Transverse colon (tissue), 4 donors: ENCODE measurements around the gene GLA. TPM values are rescaled to one million over a fixed set of nuclear protein-coding genes. Genes with fewer than 3 reads are reported as not detected.

Experiments
- DNase-seq: peaks from one replicate; pipeline ENCODE4 v3.0.0-alpha.2; 2019
- H3K27ac ChIP-seq, 4 donors: fragments of 200-600 bp; sonication (generic); 2 replicates each; pipeline ENCODE4 v1.5.1; 2016 to 2018; ENCODE audit warnings: inconsistent platforms in 4 of 4
- H3K27me3 ChIP-seq: fragments of 200-600 bp; sonication (generic); 2 replicates; pipeline ENCODE4 v1.5.1; 2017; ENCODE audit warnings: inconsistent platforms
- H3K36me3 ChIP-seq, 4 donors: fragments of 200-600 bp; sonication (generic); 2 replicates each; pipeline ENCODE4 v1.5.1; 2017 to 2019; ENCODE audit warnings: inconsistent platforms in 4 of 4
- H3K4me1 ChIP-seq, 4 donors: fragments of 200-600 bp; sonication (generic); 2 replicates each; pipeline ENCODE4 v1.5.1; 2017 to 2020; ENCODE audit warnings: inconsistent platforms in 4 of 4
- H3K4me3 ChIP-seq, 4 donors: fragments of 200-600 bp; sonication (generic); 1 replicate in 1 of 4; 2 replicates in 3 of 4; pipeline versions ENCODE4 v1.5.1 to v1.6.1; 2017 to 2019; ENCODE audit warnings: inconsistent platforms in 4 of 4
- H3K9me3 ChIP-seq, 2 donors: fragments of 200-600 bp; sonication (generic); 2 replicates each; pipeline ENCODE4 v1.5.1; 2017 to 2019; ENCODE audit warnings: inconsistent platforms in 2 of 2
- CTCF ChIP-seq, 5 experiments: fragments of 200-600 bp in 3 of 5; fragments of 450-650 bp in 2 of 5; sonication (generic) in 3 of 5; IDR thresholded peaks; 1 replicate in 2 of 5; 2 replicates in 3 of 5; pipeline ENCODE4 v1.5.1; 2016 to 2017; ENCODE audit warnings: antibody characterized with exemption in 5 of 5, inconsistent platforms in 3 of 5, mild to moderate bottlenecking in 2 of 5, moderate library complexity in 1 of 5
- EP300 ChIP-seq: sonication (generic); formaldehyde crosslinking; IDR thresholded peaks from one replicate; pipeline ENCODE4 v1.6.1; 2017; ENCODE audit warnings: antibody characterized with exemption, low read depth
- POLR2A ChIP-seq: fragments of 450-650 bp; IDR thresholded peaks from one replicate; pipeline ENCODE4 v1.6.1; 2016; ENCODE audit warnings: antibody characterized with exemption, mild to moderate bottlenecking, moderate library complexity
- POLR2AphosphoS5 ChIP-seq, 3 donors: sonication (generic); formaldehyde crosslinking; IDR thresholded peaks; one replicate each; pipeline ENCODE4 v1.6.1; 2016; ENCODE audit warnings: antibody characterized with exemption in 3 of 3
- WGBS, 2 donors: methylation state at CpG; one replicate each; pipeline ENCODE4 v1.1.5; 2018; ENCODE audit warnings: low coverage in 1 of 2; 5-methylcytosine and 5-hydroxymethylcytosine counted together
- in situ Hi-C, 4 donors: fragments of 200-750 bp; cut with MboI; loops; one replicate each; pipeline versions ENCODE4 v1.15.0 to v1.15.1; 2017; ENCODE audit warnings: low sequenced_read_pairs in 3 of 4, low pct_ligation_motif_present in 1 of 4, low pct_unique_long_range_greater_than_20kb in 1 of 4
- intact Hi-C: fragments of 100-400 bp; cut with DNase I; formaldehyde crosslinking; loops from one replicate; pipeline ENCODE4 v1.15.1; 2023; ENCODE audit warnings: low total_unique reads
- total RNA-seq, 4 donors: library from RNA; depleted of rRNA; stranded (reverse); fragments of >200 nt; gene quantifications; one replicate each; pipeline ENCODE4 v1.1.0, GENCODE V29; 2016

The GLA gene
- total RNA-seq, 4 donors from 2014 or later = 1.4 to 20.8 (median 13.5) TPM

- no peak overlapping the region for H3K4me3 ChIP-seq
- no peaks in the 10 kb centered on the region for H3K36me3 ChIP-seq
- in situ Hi-C loops = no loop called here
- intact Hi-C loops = no loop called here
- no peak overlapping the region for H3K27ac ChIP-seq
- no peaks in the 10 kb centered on the region for H3K9me3 ChIP-seq
- no peaks in the 10 kb centered on the region for H3K27me3 ChIP-seq
- 100% methylated on average over 1 of the region's 1 CpG; no CpG with 5 or more reads in 1 of the 2 donors for WGBS, 2 donors
- no peak for DNase-seq
- TF ChIP-seq POLR2AphosphoS5 (IDR thresholded peaks at IDR 0.05) (no peak), CTCF (IDR thresholded peaks at IDR 0.05) (no peak), POLR2A (no peak), EP300 (no peak)
- H3K4me1 ChIP-seq = no peaks in the 10 kb centered on the region
Observed at GRCh38 chrX:101365301-101365795, 42.4 kb downstream of the GLA start.

- Histone ChIP-seq H3K9me3 (no peaks in the 10 kb centered on the region), H3K27me3 (no peaks in the 10 kb centered on the region), H3K36me3 (no peaks in the 10 kb centered on the region), H3K27ac (no peak overlapping the region), H3K4me3 (no peak overlapping the region), H3K4me1 (no peaks in the 10 kb centered on the region)
- in situ Hi-C loops = no loop called here
- intact Hi-C loops = no loop called here
- no peak for DNase-seq
- TF ChIP-seq POLR2AphosphoS5 (IDR thresholded peaks at IDR 0.05) (no peak), CTCF (IDR thresholded peaks at IDR 0.05) (no peak), POLR2A (no peak), EP300 (no peak)
Observed at GRCh38 chrX:101362757-101363156, 45.0 kb downstream of the GLA start.

- 82% methylated on average over 3 of the region's 3 CpGs; no CpG with 5 or more reads in 1 of the 2 donors for WGBS, 2 donors
- in situ Hi-C loops = no loop called here
- no peak for DNase-seq
- TF ChIP-seq CTCF (IDR thresholded peaks at IDR 0.05) = no peak
- no peak for TF ChIP-seq POLR2AphosphoS5 (IDR thresholded peaks at IDR 0.05)
- no peak for TF ChIP-seq EP300
- no peak for TF ChIP-seq POLR2A
- Histone ChIP-seq H3K27me3 (no peaks in the 10 kb centered on the region), H3K9me3 (no peaks in the 10 kb centered on the region), H3K27ac (no peak overlapping the region), H3K4me3 (no peak overlapping the region), H3K36me3 (no peaks in the 10 kb centered on the region), H3K4me1 (no peaks in the 10 kb centered on the region)
- intact Hi-C loops = no loop called here
Observed at GRCh38 chrX:101362116-101362515, 45.6 kb downstream of the GLA start.

GRCh38 chrX:101360390-101360789 is 47.3 kb downstream of the GLA start:
- TF ChIP-seq POLR2A (no peak), POLR2AphosphoS5 (IDR thresholded peaks at IDR 0.05) (no peak), CTCF (IDR thresholded peaks at IDR 0.05) (no peak), EP300 (no peak)
- DNase-seq = no peak
- H3K27me3 ChIP-seq = no peaks in the 10 kb centered on the region

More at GRCh38 chrX:101360390-101360789, 47.3 kb downstream of the GLA start:
- in situ Hi-C loops = no loop called here
- Histone ChIP-seq H3K4me3 (no peak overlapping the region), H3K4me1 (no peaks in the 10 kb centered on the region), H3K9me3 (no peaks in the 10 kb centered on the region), H3K27ac (no peak overlapping the region), H3K36me3 (no peaks in the 10 kb centered on the region)
- WGBS, 2 donors = 40 to 75% methylated on average over 1 to 7 of the region's 7 CpGs
- intact Hi-C loops = no loop called here
